Naive thymus-derived CD4-positive, alpha-beta T cell (primary cell): ENCODE results near the gene CDH9. TPM values are rescaled to one million over a fixed set of nuclear protein-coding genes. Genes with fewer than 3 reads are reported as not detected.

Source experiments
- ATAC-seq: fragments of 150-1000 bp; cut with Tn5 transposase; 2 replicates; pipeline ENCODE4 v1.10.0; 2021; ENCODE audit warnings: mild to moderate bottlenecking, moderate library complexity
- CTCF ChIA-PET: fragments of 350-600 bp; sonication (Branson Sonifier 250); formaldehyde crosslinking; loops from one replicate; lab custom pipeline; 2021; ENCODE audit warnings: antibody characterized with exemption; lab: Charles Lee
- POLR2A ChIA-PET: fragments of 350-600 bp; sonication (Branson Sonifier 250); formaldehyde crosslinking; loops from one replicate; lab custom pipeline; 2021; ENCODE audit warnings: antibody characterized with exemption, inconsistent platforms; lab: Charles Lee
- DNase-seq, 9 donors: peaks; one replicate each; pipeline versions ENCODE4 v3.0.0 to v3.0.0-alpha.2; 2020 to 2022; ENCODE audit warnings: mixed read lengths in 1 of 9
- H3K27ac ChIP-seq: one replicate; pipeline ENCODE4 v1.7.0; 2013; ENCODE audit warnings: mild to moderate bottlenecking, low read depth, low read length, moderate library complexity
- H3K27me3 ChIP-seq, 2 donors: one replicate each; pipeline ENCODE4 v1.7.0; 2013; ENCODE audit warnings: low read length in 2 of 2, mild to moderate bottlenecking in 2 of 2, moderate library complexity in 2 of 2; ENCODE audit not compliant: control insufficient read depth in 2 of 2, insufficient read depth in 2 of 2
- H3K36me3 ChIP-seq, 3 experiments: 1 replicate in 2 of 3; 2 replicates in 1 of 3; pipeline ENCODE4 v1.7.0; 2013; ENCODE audit warnings: low read length in 3 of 3, mild to moderate bottlenecking in 3 of 3, moderate library complexity in 1 of 3; ENCODE audit not compliant: insufficient read depth in 3 of 3, control insufficient read depth in 2 of 3
- H3K4me1 ChIP-seq, 2 donors: one replicate each; pipeline ENCODE4 v1.7.0; 2013; ENCODE audit warnings: low read length in 2 of 2, mild to moderate bottlenecking in 2 of 2, moderate library complexity in 1 of 2; ENCODE audit not compliant: control insufficient read depth in 2 of 2, insufficient read depth in 2 of 2
- H3K4me3 ChIP-seq: 2 replicates; pipeline ENCODE4 v1.7.0; 2013; ENCODE audit warnings: mild to moderate bottlenecking, low read length
- H3K9me3 ChIP-seq, 3 experiments: 1 replicate in 2 of 3; 2 replicates in 1 of 3; pipeline ENCODE4 v1.7.0; 2013; ENCODE audit warnings: low read length in 3 of 3; ENCODE audit not compliant: control insufficient read depth in 2 of 3
- H3K27ac Mint-ChIP-seq, 9 donors: one replicate each; pipeline ENCODE4 v1.8.0; 2020 to 2022; ENCODE audit warnings: mixed read lengths in 9 of 9, mild to moderate bottlenecking in 8 of 9, moderate library complexity in 5 of 9, inconsistent platforms in 2 of 9
- H3K27me3 Mint-ChIP-seq, 5 donors: one replicate each; pipeline ENCODE4 v1.8.0; 2021 to 2022; ENCODE audit warnings: mixed read lengths in 5 of 5, mild to moderate bottlenecking in 1 of 5
- H3K36me3 Mint-ChIP-seq, 5 donors: one replicate each; pipeline ENCODE4 v1.8.0; 2020 to 2022; ENCODE audit warnings: mixed read lengths in 5 of 5, mild to moderate bottlenecking in 3 of 5, inconsistent platforms in 1 of 5
- H3K4me1 Mint-ChIP-seq, 7 donors: one replicate each; pipeline ENCODE4 v1.8.0; 2020 to 2022; ENCODE audit warnings: mixed read lengths in 7 of 7, mild to moderate bottlenecking in 3 of 7, inconsistent platforms in 1 of 7
- H3K4me3 Mint-ChIP-seq, 10 donors: one replicate each; pipeline ENCODE4 v1.8.0; 2020 to 2022; ENCODE audit warnings: mild to moderate bottlenecking in 10 of 10, mixed read lengths in 10 of 10, moderate library complexity in 6 of 10, inconsistent platforms in 2 of 10
- H3K9me3 Mint-ChIP-seq, 11 donors: one replicate each; pipeline ENCODE4 v1.8.0; 2020 to 2022; ENCODE audit warnings: mixed read lengths in 11 of 11, mild to moderate bottlenecking in 4 of 11, inconsistent platforms in 1 of 11, moderate library complexity in 1 of 11
- intact Hi-C, 2 donors: fragments of 100-400 bp; cut with micrococcal nuclease; formaldehyde crosslinking; loops; one replicate each; pipeline ENCODE4 v1.15.1; 2023
- polyA plus RNA-seq, 2 donors: library from polyadenylated mRNA; unstranded; fragments of 300-500 nt; fragmentation: Illumina TruSeq; gene quantifications; one replicate each; pipeline ENCODE4 v1.2.3, GENCODE V29; 2021
- total RNA-seq, 6 experiments: library from RNA in 5 of 6; stranded (reverse) in 5 of 6; gene quantifications; 1 replicate in 5 of 6; 2 replicates in 1 of 6; pipeline ENCODE4 v1.2.3 and lab custom pipeline; 2021 to 2026

Gene CDH9
- total and polyA plus RNA-seq, 7 experiments from 2014 or later = not detected

GRCh38 chr5:26881901-26882300, 156.5 kb downstream of the CDH9 start:
- H3K36me3 ChIP-seq = no peaks in the 10 kb centered on the region
- no peak for DNase-seq
- Mint-ChIP-seq H3K36me3 (no peaks in the 10 kb centered on the region), H3K4me1 (no peaks in the 10 kb centered on the region), H3K27ac (no peak overlapping the region), H3K27me3 (no peaks in the 10 kb centered on the region), H3K4me3 (no peak overlapping the region), H3K9me3 (peaks cover 0 to 29% (median 1%) of the 10 kb centered on the region in 11 donors)
- no peaks in the 10 kb centered on the region for H3K9me3 ChIP-seq
- no peak for ATAC-seq
- CTCF ChIA-PET = no interaction called here
- no peak overlapping the region for H3K4me3 ChIP-seq
- POLR2A ChIA-PET = no interaction called here
- H3K27me3 ChIP-seq = no peaks in the 10 kb centered on the region
- H3K27ac ChIP-seq = no peak overlapping the region
- intact Hi-C loops = no loop called here
- H3K4me1 ChIP-seq = no peaks in the 10 kb centered on the region

- Histone ChIP-seq H3K36me3 (no peaks in the 10 kb centered on the region), H3K27ac (no peak overlapping the region), H3K27me3 (no peaks in the 10 kb centered on the region), H3K4me1 (no peaks in the 10 kb centered on the region), H3K4me3 (no peak overlapping the region), H3K9me3 (no peaks in the 10 kb centered on the region)
- H3K27ac Mint-ChIP-seq = no peak overlapping the region
- no peaks in the 10 kb centered on the region for H3K36me3 Mint-ChIP-seq
- peaks cover 0 to 27% (median 7%) of the 10 kb centered on the region in 11 donors for H3K9me3 Mint-ChIP-seq
- ATAC-seq (no peak), DNase-seq (no peak)
- intact Hi-C loops = no loop called here
- no peak overlapping the region for H3K4me3 Mint-ChIP-seq
- no peaks in the 10 kb centered on the region for H3K4me1 Mint-ChIP-seq
- ChIA-PET POLR2A (no interaction called here), CTCF (no interaction called here)
- H3K27me3 Mint-ChIP-seq = no peaks in the 10 kb centered on the region
Observed at GRCh38 chr5:26877154-26877553, 161.2 kb downstream of the CDH9 start.

- no peak for ATAC-seq
Observed at GRCh38 chr5:26872337-26872736, 166.0 kb downstream of the CDH9 start.

GRCh38 chr5:26869781-26870180, 168.6 kb downstream of the CDH9 start:
- no peak for DNase-seq
- POLR2A ChIA-PET = no interaction called here
- Mint-ChIP-seq H3K27ac (no peak overlapping the region), H3K27me3 (no peaks in the 10 kb centered on the region), H3K9me3 (peaks cover 0 to 23% (median 7%) of the 10 kb centered on the region in 11 donors), H3K4me1 (no peaks in the 10 kb centered on the region), H3K36me3 (no peaks in the 10 kb centered on the region), H3K4me3 (no peak overlapping the region)
- Histone ChIP-seq H3K36me3 (no peaks in the 10 kb centered on the region), H3K27ac (no peak overlapping the region), H3K27me3 (no peaks in the 10 kb centered on the region), H3K4me1 (no peaks in the 10 kb centered on the region), H3K4me3 (no peak overlapping the region), H3K9me3 (peaks cover 0 to 4% (median 0%) of the 10 kb centered on the region in 3 experiments)
- CTCF ChIA-PET = no interaction called here
- ATAC-seq = no peak
- intact Hi-C loops = no loop called here

More at GRCh38 chr5:26872337-26872736, 166.0 kb downstream of the CDH9 start:
- no peak for DNase-seq
- Mint-ChIP-seq H3K4me3 (no peak overlapping the region), H3K9me3 (peaks cover 0 to 10% (median 6%) of the 10 kb centered on the region in 11 donors), H3K36me3 (no peaks in the 10 kb centered on the region), H3K27me3 (no peaks in the 10 kb centered on the region), H3K27ac (no peak overlapping the region), H3K4me1 (no peaks in the 10 kb centered on the region)
- no peak overlapping the region for H3K4me3 ChIP-seq
- intact Hi-C loops = no loop called here
- H3K4me1 ChIP-seq = no peaks in the 10 kb centered on the region
- H3K9me3 ChIP-seq = no peaks in the 10 kb centered on the region
- H3K27ac ChIP-seq = no peak overlapping the region
- no peaks in the 10 kb centered on the region for H3K36me3 ChIP-seq
- no peaks in the 10 kb centered on the region for H3K27me3 ChIP-seq
- CTCF ChIA-PET = no interaction called here
- POLR2A ChIA-PET = no interaction called here

GRCh38 chr5:26868504-26868903, 169.9 kb downstream of the CDH9 start:
- DNase-seq = no peak
- Histone ChIP-seq H3K4me1 (no peaks in the 10 kb centered on the region), H3K27ac (no peak overlapping the region), H3K9me3 (peaks cover 0 to 4% (median 0%) of the 10 kb centered on the region in 3 experiments), H3K36me3 (no peaks in the 10 kb centered on the region), H3K27me3 (no peaks in the 10 kb centered on the region), H3K4me3 (no peak overlapping the region)
- Mint-ChIP-seq H3K36me3 (no peaks in the 10 kb centered on the region), H3K9me3 (peaks cover 0 to 18% (median 6%) of the 10 kb centered on the region in 11 donors), H3K27me3 (no peaks in the 10 kb centered on the region), H3K4me1 (no peaks in the 10 kb centered on the region), H3K4me3 (no peak overlapping the region), H3K27ac (no peak overlapping the region)
- ChIA-PET POLR2A (no interaction called here), CTCF (no interaction called here)
- intact Hi-C loops = no loop called here
- no peak for ATAC-seq

GRCh38 chr5:26864061-26864460, 174.3 kb downstream of the CDH9 start:
- CTCF ChIA-PET = no interaction called here
- no peaks in the 10 kb centered on the region for H3K4me1 Mint-ChIP-seq
- POLR2A ChIA-PET = no interaction called here

GRCh38 chr5:26856238-26856637, 182.1 kb downstream of the CDH9 start:
- no peaks in the 10 kb centered on the region for H3K36me3 ChIP-seq
- Mint-ChIP-seq H3K27ac (no peak overlapping the region), H3K9me3 (peaks cover 5 to 57% (median 26%) of the 10 kb centered on the region in 11 donors), H3K4me3 (no peak overlapping the region), H3K4me1 (no peaks in the 10 kb centered on the region), H3K27me3 (no peaks in the 10 kb centered on the region), H3K36me3 (peaks cover 0 to 7% (median 0%) of the 10 kb centered on the region in 5 donors)
- DNase-seq (no peak), ATAC-seq (no peak)
- intact Hi-C loops = no loop called here
- H3K4me3 ChIP-seq = no peak overlapping the region
- no peaks in the 10 kb centered on the region for H3K27me3 ChIP-seq
- H3K9me3 ChIP-seq = peaks cover 0 to 4% (median 0%) of the 10 kb centered on the region in 3 experiments
- ChIA-PET POLR2A (no interaction called here), CTCF (no interaction called here)
- H3K27ac ChIP-seq = no peak overlapping the region
- H3K4me1 ChIP-seq = no peaks in the 10 kb centered on the region

More at GRCh38 chr5:26864061-26864460, 174.3 kb downstream of the CDH9 start:
- Mint-ChIP-seq H3K27me3 (no peaks in the 10 kb centered on the region), H3K27ac (no peak overlapping the region), H3K9me3 (peaks cover 0 to 24% (median 10%) of the 10 kb centered on the region in 11 donors), H3K4me3 (no peak overlapping the region), H3K36me3 (no peaks in the 10 kb centered on the region)
- H3K27ac ChIP-seq = no peak overlapping the region
- H3K27me3 ChIP-seq = no peaks in the 10 kb centered on the region
- H3K4me1 ChIP-seq = no peaks in the 10 kb centered on the region
- ATAC-seq (no peak), DNase-seq (no peak)
- intact Hi-C loops = no loop called here
- no peaks in the 10 kb centered on the region for H3K36me3 ChIP-seq
- H3K4me3 ChIP-seq = no peak overlapping the region
- peaks cover 0 to 4% (median 0%) of the 10 kb centered on the region in 3 experiments for H3K9me3 ChIP-seq
